Endothelial cell (in vitro differentiated cells): ENCODE results near the gene RXFP2. TPM values are rescaled to one million over a fixed set of nuclear protein-coding genes. Genes with fewer than 3 reads are reported as not detected.

ENCODE experiments used
- DNase-seq: peaks from one replicate; pipeline ENCODE4 v3.0.0; 2021; ENCODE audit warnings: low spot score
- H3K27ac Mint-ChIP-seq: one replicate; pipeline ENCODE4 v1.8.0; 2021; ENCODE audit warnings: mixed read lengths, inconsistent platforms; ENCODE audit not compliant: unreplicated experiment
- H3K27me3 Mint-ChIP-seq: one replicate; pipeline ENCODE4 v1.8.0; 2021; ENCODE audit warnings: mild to moderate bottlenecking, moderate library complexity, mixed read lengths, inconsistent platforms; ENCODE audit not compliant: unreplicated experiment
- H3K36me3 Mint-ChIP-seq: one replicate; pipeline ENCODE4 v1.8.0; 2021; ENCODE audit warnings: mild to moderate bottlenecking, low read depth, mixed read lengths, inconsistent platforms; ENCODE audit not compliant: unreplicated experiment
- H3K4me1 Mint-ChIP-seq: one replicate; pipeline ENCODE4 v1.8.0; 2021; ENCODE audit warnings: mild to moderate bottlenecking, mixed read lengths, inconsistent platforms; ENCODE audit not compliant: unreplicated experiment
- H3K4me3 Mint-ChIP-seq: one replicate; pipeline ENCODE4 v1.8.0; 2021; ENCODE audit warnings: mild to moderate bottlenecking, mixed read lengths, inconsistent platforms; ENCODE audit not compliant: unreplicated experiment
- H3K9me3 Mint-ChIP-seq: one replicate; pipeline ENCODE4 v1.8.0; 2021; ENCODE audit warnings: mixed read lengths, inconsistent platforms; ENCODE audit not compliant: unreplicated experiment
- CTCF ChIP-seq: fragments of 200-600 bp; sonication (generic); IDR thresholded peaks from one replicate; pipeline ENCODE4 v1.5.0; 2021; ENCODE audit warnings: antibody characterized with exemption; ENCODE audit not compliant: unreplicated experiment
- total RNA-seq: library from RNA; stranded (reverse); fragmentation: NEBNext Ultra II Directional; extraction: Animal tissue kit (Norgen Biotek cat#: 25700); gene quantifications from one replicate; pipeline ENCODE4 v1.2.1, GENCODE V29; 2021; ENCODE audit not compliant: unreplicated experiment

Gene RXFP2
- total RNA-seq, 1 donor from 2014 or later, result not detected

GRCh38 chr13:31764556-31764955 lies 25.2 kb downstream of the RXFP2 start:
- no peak for DNase-seq
- H3K27me3 Mint-ChIP-seq, result no peaks in the 10 kb centered on the region
- H3K36me3 Mint-ChIP-seq, result no peaks in the 10 kb centered on the region
- H3K27ac Mint-ChIP-seq, result no peak overlapping the region
- no peak for TF ChIP-seq CTCF
- no peaks in the 10 kb centered on the region for H3K4me1 Mint-ChIP-seq
- no peaks in the 10 kb centered on the region for H3K9me3 Mint-ChIP-seq
- no peak overlapping the region for H3K4me3 Mint-ChIP-seq

GRCh38 chr13:31765138-31765785 lies 25.9 kb downstream of the RXFP2 start:
- DNase-seq, result no peak
- no peaks in the 10 kb centered on the region for H3K4me1 Mint-ChIP-seq
- H3K27me3 Mint-ChIP-seq, result no peaks in the 10 kb centered on the region
- TF ChIP-seq CTCF, result no peak
- H3K27ac Mint-ChIP-seq, result no peak overlapping the region
- no peak overlapping the region for H3K4me3 Mint-ChIP-seq
- H3K36me3 Mint-ChIP-seq, result no peaks in the 10 kb centered on the region
- no peaks in the 10 kb centered on the region for H3K9me3 Mint-ChIP-seq

- TF ChIP-seq CTCF, result no peak
- Mint-ChIP-seq H3K36me3 (no peaks in the 10 kb centered on the region), H3K4me1 (no peaks in the 10 kb centered on the region), H3K27me3 (no peaks in the 10 kb centered on the region), H3K9me3 (no peaks in the 10 kb centered on the region), H3K4me3 (no peak overlapping the region), H3K27ac (no peak overlapping the region)
- DNase-seq, result no peak
Measured at GRCh38 chr13:31767175-31767900, 28.0 kb downstream of the RXFP2 start.

- Mint-ChIP-seq H3K36me3 (no peaks in the 10 kb centered on the region), H3K27me3 (no peaks in the 10 kb centered on the region), H3K9me3 (no peaks in the 10 kb centered on the region), H3K4me1 (no peaks in the 10 kb centered on the region), H3K27ac (no peak overlapping the region), H3K4me3 (no peak overlapping the region)
- DNase-seq, result no peak
- no peak for TF ChIP-seq CTCF
Measured at GRCh38 chr13:31768351-31768750, 29.0 kb downstream of the RXFP2 start.

- no peak overlapping the region for H3K4me3 Mint-ChIP-seq
- no peaks in the 10 kb centered on the region for H3K4me1 Mint-ChIP-seq
- no peak for TF ChIP-seq CTCF
- H3K9me3 Mint-ChIP-seq, result no peaks in the 10 kb centered on the region
- DNase-seq, result no peak
- no peaks in the 10 kb centered on the region for H3K27me3 Mint-ChIP-seq
- no peaks in the 10 kb centered on the region for H3K36me3 Mint-ChIP-seq
- no peak overlapping the region for H3K27ac Mint-ChIP-seq
Measured at GRCh38 chr13:31769575-31769974, 30.2 kb downstream of the RXFP2 start.
